GM13976 (cell line): ENCODE data around the gene CBFA2T3.
A peak's percentile ranks its signal among the peaks of the same experiment; 100 is the strongest.

ENCODE experiments used
- DNase-seq: peaks from one replicate; pipeline ENCODE4 v3.0.0; 2012; ENCODE audit warnings: low spot score
- in situ Hi-C: fragments of 300-500 bp; cut with MboI; formaldehyde crosslinking; loops from one replicate; pipeline ENCODE4 v1.12.0; 2022; ENCODE audit warnings: low sequenced_read_pairs, mixed read lengths, inconsistent platforms; ENCODE audit not compliant: unreplicated experiment
- TF ChIP-seq, protein P1 (sequence below): IDR thresholded peaks from 2 replicates; pipeline ENCODE4 v1.5.1; 2012; ENCODE audit warnings: borderline replicate concordance, mild to moderate bottlenecking; ENCODE audit not compliant: insufficient read depth; ENCODE audit errors: extremely low read depth, missing control alignments, control extremely low read depth

Gene CBFA2T3

DNA sequence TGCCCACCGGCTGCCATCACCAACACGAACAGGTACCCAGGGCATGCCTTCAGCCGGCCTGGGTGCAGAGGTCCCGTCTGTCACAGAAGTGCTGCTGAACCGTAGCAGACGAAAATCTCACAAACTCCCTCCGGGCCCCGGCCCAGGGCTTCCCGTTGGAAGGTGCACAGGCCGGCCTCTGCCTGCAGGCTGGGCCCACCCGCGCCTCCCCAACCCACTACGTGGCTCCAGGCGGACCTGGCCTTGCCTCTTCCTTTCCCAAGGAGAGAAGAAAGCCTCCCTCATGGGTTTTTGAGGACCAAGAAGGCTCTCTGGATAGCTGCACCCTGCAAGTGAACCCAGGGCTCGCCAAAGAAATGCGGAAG is 65.1 kb downstream of the CBFA2T3 start:
- TF ChIP-seq, protein P1, sequence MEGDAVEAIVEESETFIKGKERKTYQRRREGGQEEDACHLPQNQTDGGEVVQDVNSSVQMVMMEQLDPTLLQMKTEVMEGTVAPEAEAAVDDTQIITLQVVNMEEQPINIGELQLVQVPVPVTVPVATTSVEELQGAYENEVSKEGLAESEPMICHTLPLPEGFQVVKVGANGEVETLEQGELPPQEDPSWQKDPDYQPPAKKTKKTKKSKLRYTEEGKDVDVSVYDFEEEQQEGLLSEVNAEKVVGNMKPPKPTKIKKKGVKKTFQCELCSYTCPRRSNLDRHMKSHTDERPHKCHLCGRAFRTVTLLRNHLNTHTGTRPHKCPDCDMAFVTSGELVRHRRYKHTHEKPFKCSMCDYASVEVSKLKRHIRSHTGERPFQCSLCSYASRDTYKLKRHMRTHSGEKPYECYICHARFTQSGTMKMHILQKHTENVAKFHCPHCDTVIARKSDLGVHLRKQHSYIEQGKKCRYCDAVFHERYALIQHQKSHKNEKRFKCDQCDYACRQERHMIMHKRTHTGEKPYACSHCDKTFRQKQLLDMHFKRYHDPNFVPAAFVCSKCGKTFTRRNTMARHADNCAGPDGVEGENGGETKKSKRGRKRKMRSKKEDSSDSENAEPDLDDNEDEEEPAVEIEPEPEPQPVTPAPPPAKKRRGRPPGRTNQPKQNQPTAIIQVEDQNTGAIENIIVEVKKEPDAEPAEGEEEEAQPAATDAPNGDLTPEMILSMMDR = no peak
- in situ Hi-C loops = no loop called here
- no peak for DNase-seq

DNA sequence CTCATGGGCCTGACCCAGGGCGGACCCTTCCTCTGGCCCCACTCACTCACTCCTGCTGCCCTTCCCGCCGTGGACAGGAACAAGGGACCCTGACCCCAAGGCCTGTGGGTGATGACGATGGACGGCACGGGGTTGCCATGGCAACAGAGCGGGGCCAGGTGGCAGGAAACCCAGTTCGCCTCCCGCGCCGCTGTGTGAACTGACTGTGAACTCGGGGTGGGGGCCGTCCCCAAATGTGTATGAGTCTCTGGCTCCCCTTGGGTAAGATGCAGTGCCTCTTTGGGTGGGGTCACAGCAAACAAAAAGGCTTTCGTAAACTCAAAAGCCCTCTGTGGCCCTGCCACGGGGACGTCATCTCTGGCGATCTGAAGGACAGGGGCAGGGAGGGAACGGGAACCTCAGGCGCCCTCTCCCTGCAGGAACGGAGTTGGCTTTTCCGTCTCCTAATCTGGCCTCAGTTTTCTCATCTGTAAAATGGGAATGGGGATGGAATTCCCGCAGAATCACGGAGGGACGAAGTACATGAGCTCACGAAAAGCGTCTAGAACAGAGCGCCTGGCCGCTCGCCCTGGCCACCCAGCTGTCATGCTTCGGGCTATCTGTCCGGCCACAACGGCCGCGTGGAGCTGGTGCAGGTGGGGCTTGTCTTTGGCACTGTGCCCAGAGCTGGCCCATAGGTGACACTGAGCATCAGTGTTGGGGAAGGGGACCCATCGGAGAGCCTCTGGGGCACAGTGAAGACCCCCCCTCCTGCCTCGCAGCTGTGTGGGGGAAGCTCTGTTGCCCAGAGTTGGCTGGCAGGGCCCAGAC is 65.7 kb downstream of the CBFA2T3 start:
- DNase-seq = peak; percentile 61
- in situ Hi-C loops = no loop called here
- TF ChIP-seq, protein P1 = no peak

DNA sequence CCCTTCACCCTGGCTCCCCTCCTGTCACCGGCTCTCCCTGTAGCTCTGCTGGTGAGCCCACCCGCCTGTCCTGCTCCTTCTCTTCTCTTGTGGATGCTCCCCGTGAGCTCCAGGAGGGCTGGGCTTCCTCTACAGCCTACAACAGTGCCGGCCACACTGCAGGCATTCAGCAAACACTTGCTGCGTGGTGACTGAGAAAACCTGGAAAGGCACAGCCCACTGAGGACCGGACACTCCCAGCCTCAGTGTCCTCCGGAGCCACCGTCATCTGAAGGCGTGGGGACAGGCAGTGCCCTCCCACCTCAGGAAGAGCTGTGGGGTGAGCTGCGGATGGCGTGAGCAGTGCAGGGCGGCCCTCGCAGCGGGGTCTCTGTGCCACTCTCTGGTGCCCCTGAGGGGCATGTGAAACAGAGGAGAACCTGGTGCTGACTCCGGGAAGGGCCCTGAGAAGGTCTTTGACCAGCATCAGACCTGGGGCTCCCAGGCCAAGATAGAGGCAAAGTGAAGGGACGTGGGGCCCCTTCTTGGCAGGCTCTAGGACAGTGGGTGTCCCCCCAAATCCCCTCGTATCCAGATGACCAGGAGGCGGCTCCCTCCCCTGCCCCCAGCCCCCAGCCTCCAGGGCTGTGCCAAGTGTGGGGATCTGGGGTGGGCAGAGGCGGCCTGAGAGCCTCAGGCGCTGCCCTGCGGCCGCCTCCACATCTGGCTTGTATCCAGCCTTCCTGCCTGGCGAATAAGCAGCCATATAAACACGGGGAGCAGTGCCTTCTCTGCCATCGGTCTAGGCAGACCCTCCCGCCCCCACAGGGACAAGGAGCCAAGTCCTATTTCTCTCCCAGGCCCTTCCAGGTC is 66.5 kb downstream of the CBFA2T3 start:
- TF ChIP-seq, protein P1 = no peak
- in situ Hi-C loops = no loop called here
- DNase-seq = no peak

DNA sequence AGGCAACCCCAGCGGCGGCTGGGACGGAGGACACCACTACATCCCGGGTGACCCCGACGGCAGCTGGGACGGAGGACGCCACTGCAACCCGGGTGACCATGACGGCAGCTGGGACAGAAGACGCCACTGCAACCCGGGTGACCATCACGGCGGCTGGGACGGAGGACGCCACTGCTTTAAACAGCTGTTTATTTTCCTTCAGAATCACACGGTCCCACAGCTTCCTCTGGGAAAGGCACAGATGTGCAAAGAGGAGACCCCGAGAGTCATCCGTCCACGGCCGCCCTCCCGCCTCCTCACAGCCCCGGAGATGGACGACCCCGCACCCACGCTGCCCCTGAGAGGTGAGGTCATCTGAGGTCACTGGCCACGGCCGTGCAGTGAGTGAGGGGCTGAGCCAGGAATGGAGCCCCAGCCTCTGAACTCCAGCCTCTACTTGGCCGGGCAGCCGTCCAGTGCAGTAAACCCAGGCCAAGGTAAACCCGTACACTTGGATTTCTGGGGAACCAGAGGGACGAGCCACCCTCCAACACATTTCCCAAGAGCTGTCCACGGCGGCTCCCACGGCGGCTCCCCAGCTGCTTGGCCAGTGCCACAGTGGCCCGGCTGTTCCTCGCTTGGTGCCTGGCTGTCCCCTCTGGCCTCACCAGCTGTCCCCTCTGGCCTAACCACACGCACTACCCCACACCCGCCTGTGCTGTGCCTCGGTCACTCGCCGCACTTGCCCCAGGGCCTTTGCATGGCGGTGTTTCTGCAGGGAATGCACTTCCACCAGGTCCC is 67.4 kb downstream of the CBFA2T3 start:
- in situ Hi-C loops = no loop called here

DNA sequence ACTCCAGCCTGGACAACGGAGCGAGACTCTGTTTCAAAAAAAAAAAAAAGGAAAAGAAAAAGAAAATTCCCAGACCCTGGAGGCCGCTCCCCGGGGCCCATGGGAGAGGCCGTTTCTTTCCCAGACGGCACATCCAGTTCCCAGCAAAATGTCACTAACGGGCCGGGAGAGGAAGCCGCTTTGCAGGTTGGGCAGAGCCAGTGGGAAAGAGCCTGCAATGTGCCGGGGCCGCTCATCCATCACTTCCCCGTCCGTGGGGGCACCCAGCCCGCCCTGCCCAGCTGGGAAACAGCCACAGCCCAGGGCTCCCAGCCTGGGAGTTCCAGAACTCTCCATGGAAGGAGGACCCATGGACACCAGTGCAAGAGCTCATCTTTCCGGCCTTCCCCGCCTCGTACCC is 68.7 kb downstream of the CBFA2T3 start:
- no peak for DNase-seq
- in situ Hi-C loops = no loop called here
- TF ChIP-seq, protein P1 = no peak

More for the DNA sequence above, 67.4 kb downstream of the CBFA2T3 start:
- DNase-seq = no peak
- TF ChIP-seq, protein P1 = no peak

DNA sequence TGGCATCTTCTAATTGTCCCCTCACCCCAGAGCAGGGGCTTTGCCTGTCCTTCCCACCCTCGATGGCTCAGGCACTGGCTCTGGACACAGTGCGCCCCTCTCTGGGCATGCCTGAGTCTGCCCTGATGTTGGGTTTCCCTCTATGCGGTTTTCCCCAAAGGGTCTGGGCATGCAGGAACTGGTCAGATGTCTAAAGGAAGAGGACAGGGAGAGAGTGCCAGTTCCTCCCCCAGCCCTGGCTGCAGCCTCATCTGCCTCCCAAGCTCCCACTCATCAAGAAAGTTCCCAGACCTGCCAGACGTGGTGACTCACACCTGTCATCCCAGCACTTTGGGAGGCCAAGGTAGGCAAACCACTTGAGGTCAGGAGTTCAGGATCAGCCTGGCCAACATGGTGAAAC is 69.2 kb downstream of the CBFA2T3 start:
- no peak for DNase-seq
- TF ChIP-seq, protein P1 = no peak
- in situ Hi-C loops = no loop called here
